NB4 (cell line): ENCODE data around the gene ADAMTS7.

Experiments used
- CTCF ChIP-seq: IDR thresholded peaks from one replicate; pipeline ENCODE4 v1.5.1; 2012; ENCODE audit warnings: low read depth, low read length
- POLR2A ChIP-seq: IDR thresholded peaks from 2 replicates; pipeline ENCODE4 v1.6.1; 2011; ENCODE audit warnings: mild to moderate bottlenecking; ENCODE audit not compliant: insufficient read length; ENCODE audit errors: extremely low read depth
- TF ChIP-seq, protein P1 (sequence below): IDR thresholded peaks from 2 replicates; pipeline ENCODE4 v1.6.1; 2011; ENCODE audit warnings: low read depth, low read length

DNA sequence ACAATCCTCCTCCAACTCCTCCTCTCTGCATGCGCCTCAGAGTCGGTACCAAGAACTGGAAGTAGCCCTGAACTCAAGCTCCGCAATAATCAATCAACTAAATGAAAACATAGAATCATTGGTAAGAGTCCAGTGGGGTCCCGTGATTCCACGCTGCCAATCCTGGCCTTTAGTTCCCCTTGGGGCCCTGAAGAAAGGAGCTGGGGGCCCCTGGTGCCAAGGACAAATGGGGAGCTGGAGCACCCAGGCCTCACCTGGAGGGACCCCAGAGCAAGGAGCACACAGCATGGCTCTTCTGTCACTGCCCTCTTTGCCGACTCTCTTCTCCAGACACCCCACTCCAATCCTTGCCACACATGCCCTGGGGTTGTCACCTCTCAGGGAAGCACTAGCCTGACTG is 80.3 kb downstream of the ADAMTS7 start:
- TF ChIP-seq CTCF: no peak
- no peak for TF ChIP-seq POLR2A
- TF ChIP-seq, protein P1, sequence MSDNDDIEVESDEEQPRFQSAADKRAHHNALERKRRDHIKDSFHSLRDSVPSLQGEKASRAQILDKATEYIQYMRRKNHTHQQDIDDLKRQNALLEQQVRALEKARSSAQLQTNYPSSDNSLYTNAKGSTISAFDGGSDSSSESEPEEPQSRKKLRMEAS: no peak
